K562 (cell line): Measurements from ENCODE around the gene DCAF6. TPM values are rescaled to one million over a fixed set of nuclear protein-coding genes. Genes with fewer than 3 reads are reported as not detected.

Experiments used
- NONO ChIP-seq, 2 experiments: fragments of 200-400 bp in 1 of 2; fragments of 450-650 bp in 1 of 2; formaldehyde crosslinking in 1 of 2; IDR thresholded peaks; 2 replicates each; pipeline ENCODE4 v1.6.1; 2017; ENCODE audit warnings: low read depth in 2 of 2, mild to moderate bottlenecking in 2 of 2, moderate library complexity in 2 of 2, low read length in 1 of 2
- SNRNP70 ChIP-seq: fragments of 200-400 bp; formaldehyde crosslinking; optimal IDR thresholded peaks from 2 replicates; pipeline ENCODE3; 2017; ENCODE audit warnings: low read depth, low read length
- SRF ChIP-seq, 2 experiments: fragments of 250-450, 450-650 bp in 1 of 2; sonication (Bioruptor Pico) in 1 of 2; sonication (generic) in 1 of 2; formaldehyde crosslinking; IDR thresholded peaks; 2 replicates each; pipeline versions ENCODE4 v1.5.0 to v1.5.1; 2020 to 2022; ENCODE audit warnings: mild to moderate bottlenecking in 1 of 2, missing genetic modification reagents in 1 of 2
- TRIM24 ChIP-seq, 2 experiments: fragments of 450-650 bp; IDR thresholded peaks; 2 replicates each; pipeline ENCODE4 v1.6.1; 2016
- polyA plus RNA-seq, 8 experiments: library from polyadenylated mRNA; depleted of rRNA in 4 of 8; stranded (reverse) in 5 of 8; unstranded in 3 of 8; fragments of >200 nt; fragmentation: Nextera tagmentation in 2 of 8; fragmentation: Illumina TruSeq in 1 of 8; extraction: Ambion mirVana in 2 of 8; extraction: Trizol in 1 of 8; gene quantifications; 2 replicates each; pipeline versions ENCODE4 v1.2.1 to v1.2.3, GENCODE V29; 2011 to 2014; ENCODE audit warnings: inconsistent platforms in 1 of 8, missing spikeins in 1 of 8
- total RNA-seq, 7 experiments: library from RNA; depleted of rRNA in 6 of 7; stranded (reverse); fragments of >200 nt in 6 of 7; fragmentation: Illumina TruSeq in 2 of 7; extraction: Trizol in 2 of 7; gene quantifications; 2 replicates each; pipeline versions ENCODE4 v1.2.1 to v1.2.3, GENCODE V29; 2011 to 2021; ENCODE audit warnings: low replicate concordance in 1 of 7
- TF ChIP-seq, protein P1 (sequence below): fragments of 250-450 bp; sonication (Bioruptor Pico); IDR thresholded peaks from 2 replicates; pipeline ENCODE4 v1.4.0; 2020
- TF ChIP-seq, protein P2 (sequence below): fragments of 450-650 bp; IDR thresholded peaks from 2 replicates; pipeline ENCODE4 v1.6.1; 2017; ENCODE audit warnings: mild to moderate bottlenecking, moderate library complexity
- TF ChIP-seq, protein P3 (sequence below): fragments of 450-650 bp; formaldehyde crosslinking; conservative IDR thresholded peaks from 2 replicates; pipeline ENCODE4 v1.4.0; 2022; ENCODE audit warnings: mild to moderate bottlenecking, missing genetic modification characterization
- TF ChIP-seq, protein P4 (sequence below): sonication (generic); formaldehyde crosslinking; IDR thresholded peaks from 2 replicates; pipeline ENCODE4 v1.8.1; 2023; ENCODE audit warnings: missing genetic modification reagents, mild to moderate bottlenecking, borderline replicate concordance
- TF ChIP-seq, protein P5 (sequence below): fragments of 250-450 bp; sonication (Bioruptor Pico); IDR thresholded peaks from 2 replicates; pipeline ENCODE4 v1.5.0; 2021

Gene DCAF6
- total and polyA plus RNA-seq, 9 of the 15 experiments (the other 6 are each of a cell fraction or from before 2014, with no cell fraction given) = 19.1 to 102 (median 46.3) TPM

DNA sequence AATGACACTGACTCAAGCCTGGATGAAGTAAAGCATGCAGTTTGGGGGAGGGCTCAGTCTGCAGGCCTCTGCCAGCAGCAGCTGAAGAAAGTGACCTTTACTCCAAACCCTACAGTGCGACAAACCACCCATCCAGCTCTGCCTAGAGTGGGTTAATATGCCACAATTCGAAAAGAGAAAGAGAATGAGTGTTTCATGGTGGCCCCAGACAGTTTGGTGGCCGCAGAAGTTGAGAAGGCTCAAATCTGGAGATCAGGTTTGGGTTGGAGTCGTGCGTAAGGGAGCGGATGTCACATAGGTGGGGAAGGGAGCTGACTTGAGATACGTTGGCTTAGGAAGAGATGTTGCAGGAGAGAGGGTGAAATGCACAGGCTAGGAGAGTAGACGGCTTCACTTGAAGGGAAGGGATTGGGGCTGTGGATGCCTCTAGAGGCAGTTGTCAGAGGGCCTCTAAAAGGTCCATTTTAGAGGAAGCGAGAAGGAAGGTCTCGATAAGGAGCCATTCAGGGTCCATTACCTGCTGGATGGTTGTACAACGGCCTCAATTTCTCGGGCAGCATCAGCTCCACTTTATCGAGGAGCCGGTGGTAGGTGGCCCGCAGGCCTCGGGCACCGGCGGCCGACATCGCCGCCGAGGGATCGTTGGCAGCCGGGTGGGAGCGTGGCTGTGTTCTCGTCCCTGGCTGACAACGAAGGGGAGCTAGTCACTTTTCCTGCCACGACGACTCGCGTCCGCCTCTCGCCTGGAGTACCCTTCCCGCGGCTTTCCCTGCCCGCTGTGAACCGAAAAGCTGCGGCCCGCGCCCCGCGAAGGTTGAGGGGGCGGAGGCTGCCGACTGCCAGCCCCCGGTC lies 1.0 kb upstream of the DCAF6 start (continued):
- TF ChIP-seq, protein P1, sequence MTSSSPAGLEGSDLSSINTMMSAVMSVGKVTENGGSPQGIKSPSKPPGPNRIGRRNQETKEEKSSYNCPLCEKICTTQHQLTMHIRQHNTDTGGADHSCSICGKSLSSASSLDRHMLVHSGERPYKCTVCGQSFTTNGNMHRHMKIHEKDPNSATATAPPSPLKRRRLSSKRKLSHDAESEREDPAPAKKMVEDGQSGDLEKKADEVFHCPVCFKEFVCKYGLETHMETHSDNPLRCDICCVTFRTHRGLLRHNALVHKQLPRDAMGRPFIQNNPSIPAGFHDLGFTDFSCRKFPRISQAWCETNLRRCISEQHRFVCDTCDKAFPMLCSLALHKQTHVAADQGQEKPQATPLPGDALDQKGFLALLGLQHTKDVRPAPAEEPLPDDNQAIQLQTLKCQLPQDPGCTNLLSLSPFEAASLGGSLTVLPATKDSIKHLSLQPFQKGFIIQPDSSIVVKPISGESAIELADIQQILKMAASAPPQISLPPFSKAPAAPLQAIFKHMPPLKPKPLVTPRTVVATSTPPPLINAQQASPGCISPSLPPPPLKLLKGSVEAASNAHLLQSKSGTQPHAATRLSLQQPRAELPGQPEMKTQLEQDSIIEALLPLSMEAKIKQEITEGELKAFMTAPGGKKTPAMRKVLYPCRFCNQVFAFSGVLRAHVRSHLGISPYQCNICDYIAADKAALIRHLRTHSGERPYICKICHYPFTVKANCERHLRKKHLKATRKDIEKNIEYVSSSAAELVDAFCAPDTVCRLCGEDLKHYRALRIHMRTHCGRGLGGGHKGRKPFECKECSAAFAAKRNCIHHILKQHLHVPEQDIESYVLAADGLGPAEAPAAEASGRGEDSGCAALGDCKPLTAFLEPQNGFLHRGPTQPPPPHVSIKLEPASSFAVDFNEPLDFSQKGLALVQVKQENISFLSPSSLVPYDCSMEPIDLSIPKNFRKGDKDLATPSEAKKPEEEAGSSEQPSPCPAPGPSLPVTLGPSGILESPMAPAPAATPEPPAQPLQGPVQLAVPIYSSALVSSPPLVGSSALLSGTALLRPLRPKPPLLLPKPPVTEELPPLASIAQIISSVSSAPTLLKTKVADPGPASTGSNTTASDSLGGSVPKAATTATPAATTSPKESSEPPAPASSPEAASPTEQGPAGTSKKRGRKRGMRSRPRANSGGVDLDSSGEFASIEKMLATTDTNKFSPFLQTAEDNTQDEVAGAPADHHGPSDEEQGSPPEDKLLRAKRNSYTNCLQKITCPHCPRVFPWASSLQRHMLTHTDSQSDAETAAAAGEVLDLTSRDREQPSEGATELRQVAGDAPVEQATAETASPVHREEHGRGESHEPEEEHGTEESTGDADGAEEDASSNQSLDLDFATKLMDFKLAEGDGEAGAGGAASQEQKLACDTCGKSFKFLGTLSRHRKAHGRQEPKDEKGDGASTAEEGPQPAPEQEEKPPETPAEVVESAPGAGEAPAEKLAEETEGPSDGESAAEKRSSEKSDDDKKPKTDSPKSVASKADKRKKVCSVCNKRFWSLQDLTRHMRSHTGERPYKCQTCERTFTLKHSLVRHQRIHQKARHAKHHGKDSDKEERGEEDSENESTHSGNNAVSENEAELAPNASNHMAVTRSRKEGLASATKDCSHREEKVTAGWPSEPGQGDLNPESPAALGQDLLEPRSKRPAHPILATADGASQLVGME (CRISPR knock-in tag) = peak; percentile 85
- TF ChIP-seq SRF (CRISPR knock-in tag; IDR thresholded peaks at IDR 0.05) = 0 out of 4 replicates have a peak, but pooled peaks of 1 of the 2 experiments have one; percentile 4
- TF ChIP-seq, protein P2, sequence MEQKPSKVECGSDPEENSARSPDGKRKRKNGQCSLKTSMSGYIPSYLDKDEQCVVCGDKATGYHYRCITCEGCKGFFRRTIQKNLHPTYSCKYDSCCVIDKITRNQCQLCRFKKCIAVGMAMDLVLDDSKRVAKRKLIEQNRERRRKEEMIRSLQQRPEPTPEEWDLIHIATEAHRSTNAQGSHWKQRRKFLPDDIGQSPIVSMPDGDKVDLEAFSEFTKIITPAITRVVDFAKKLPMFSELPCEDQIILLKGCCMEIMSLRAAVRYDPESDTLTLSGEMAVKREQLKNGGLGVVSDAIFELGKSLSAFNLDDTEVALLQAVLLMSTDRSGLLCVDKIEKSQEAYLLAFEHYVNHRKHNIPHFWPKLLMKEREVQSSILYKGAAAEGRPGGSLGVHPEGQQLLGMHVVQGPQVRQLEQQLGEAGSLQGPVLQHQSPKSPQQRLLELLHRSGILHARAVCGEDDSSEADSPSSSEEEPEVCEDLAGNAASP = no peak
- no peak for TF ChIP-seq SNRNP70
- 0 out of 4 replicates have a peak, but pooled peaks of 1 of the 2 experiments have one; percentile 14 for TF ChIP-seq TRIM24 (IDR thresholded peaks at IDR 0.05)
- TF ChIP-seq, protein P3, sequence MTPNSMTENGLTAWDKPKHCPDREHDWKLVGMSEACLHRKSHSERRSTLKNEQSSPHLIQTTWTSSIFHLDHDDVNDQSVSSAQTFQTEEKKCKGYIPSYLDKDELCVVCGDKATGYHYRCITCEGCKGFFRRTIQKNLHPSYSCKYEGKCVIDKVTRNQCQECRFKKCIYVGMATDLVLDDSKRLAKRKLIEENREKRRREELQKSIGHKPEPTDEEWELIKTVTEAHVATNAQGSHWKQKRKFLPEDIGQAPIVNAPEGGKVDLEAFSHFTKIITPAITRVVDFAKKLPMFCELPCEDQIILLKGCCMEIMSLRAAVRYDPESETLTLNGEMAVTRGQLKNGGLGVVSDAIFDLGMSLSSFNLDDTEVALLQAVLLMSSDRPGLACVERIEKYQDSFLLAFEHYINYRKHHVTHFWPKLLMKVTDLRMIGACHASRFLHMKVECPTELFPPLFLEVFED = 0 out of 2 replicates have a peak, but pooled peaks have one; percentile 24
- peak in 1 of 2 experiments; percentile 72; a peak in 1 of 4 replicates for TF ChIP-seq NONO (IDR thresholded peaks at IDR 0.05; ENCODE audit: low read depth in 2 of 2, low read length in 1 of 2)
- TF ChIP-seq, protein P4, sequence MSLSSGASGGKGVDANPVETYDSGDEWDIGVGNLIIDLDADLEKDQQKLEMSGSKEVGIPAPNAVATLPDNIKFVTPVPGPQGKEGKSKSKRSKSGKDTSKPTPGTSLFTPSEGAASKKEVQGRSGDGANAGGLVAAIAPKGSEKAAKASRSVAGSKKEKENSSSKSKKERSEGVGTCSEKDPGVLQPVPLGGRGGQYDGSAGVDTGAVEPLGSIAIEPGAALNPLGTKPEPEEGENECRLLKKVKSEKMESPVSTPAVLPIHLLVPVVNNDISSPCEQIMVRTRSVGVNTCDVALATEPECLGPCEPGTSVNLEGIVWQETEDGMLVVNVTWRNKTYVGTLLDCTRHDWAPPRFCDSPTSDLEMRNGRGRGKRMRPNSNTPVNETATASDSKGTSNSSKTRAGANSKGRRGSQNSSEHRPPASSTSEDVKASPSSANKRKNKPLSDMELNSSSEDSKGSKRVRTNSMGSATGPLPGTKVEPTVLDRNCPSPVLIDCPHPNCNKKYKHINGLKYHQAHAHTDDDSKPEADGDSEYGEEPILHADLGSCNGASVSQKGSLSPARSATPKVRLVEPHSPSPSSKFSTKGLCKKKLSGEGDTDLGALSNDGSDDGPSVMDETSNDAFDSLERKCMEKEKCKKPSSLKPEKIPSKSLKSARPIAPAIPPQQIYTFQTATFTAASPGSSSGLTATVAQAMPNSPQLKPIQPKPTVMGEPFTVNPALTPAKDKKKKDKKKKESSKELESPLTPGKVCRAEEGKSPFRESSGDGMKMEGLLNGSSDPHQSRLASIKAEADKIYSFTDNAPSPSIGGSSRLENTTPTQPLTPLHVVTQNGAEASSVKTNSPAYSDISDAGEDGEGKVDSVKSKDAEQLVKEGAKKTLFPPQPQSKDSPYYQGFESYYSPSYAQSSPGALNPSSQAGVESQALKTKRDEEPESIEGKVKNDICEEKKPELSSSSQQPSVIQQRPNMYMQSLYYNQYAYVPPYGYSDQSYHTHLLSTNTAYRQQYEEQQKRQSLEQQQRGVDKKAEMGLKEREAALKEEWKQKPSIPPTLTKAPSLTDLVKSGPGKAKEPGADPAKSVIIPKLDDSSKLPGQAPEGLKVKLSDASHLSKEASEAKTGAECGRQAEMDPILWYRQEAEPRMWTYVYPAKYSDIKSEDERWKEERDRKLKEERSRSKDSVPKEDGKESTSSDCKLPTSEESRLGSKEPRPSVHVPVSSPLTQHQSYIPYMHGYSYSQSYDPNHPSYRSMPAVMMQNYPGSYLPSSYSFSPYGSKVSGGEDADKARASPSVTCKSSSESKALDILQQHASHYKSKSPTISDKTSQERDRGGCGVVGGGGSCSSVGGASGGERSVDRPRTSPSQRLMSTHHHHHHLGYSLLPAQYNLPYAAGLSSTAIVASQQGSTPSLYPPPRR (CRISPR knock-in tag) = no peak
- TF ChIP-seq, protein P5, sequence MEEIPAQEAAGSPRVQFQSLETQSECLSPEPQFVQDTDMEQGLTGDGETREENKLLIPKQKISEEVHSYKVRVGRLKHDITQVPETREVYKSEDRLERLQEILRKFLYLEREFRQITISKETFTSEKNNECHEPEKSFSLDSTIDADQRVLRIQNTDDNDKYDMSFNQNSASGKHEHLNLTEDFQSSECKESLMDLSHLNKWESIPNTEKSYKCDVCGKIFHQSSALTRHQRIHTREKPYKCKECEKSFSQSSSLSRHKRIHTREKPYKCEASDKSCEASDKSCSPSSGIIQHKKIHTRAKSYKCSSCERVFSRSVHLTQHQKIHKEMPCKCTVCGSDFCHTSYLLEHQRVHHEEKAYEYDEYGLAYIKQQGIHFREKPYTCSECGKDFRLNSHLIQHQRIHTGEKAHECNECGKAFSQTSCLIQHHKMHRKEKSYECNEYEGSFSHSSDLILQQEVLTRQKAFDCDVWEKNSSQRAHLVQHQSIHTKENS = no peak
